ENCODE data around the gene ARHGEF19. TPM values are rescaled to one million over a fixed set of nuclear protein-coding genes. Genes with fewer than 3 reads are reported as not detected.

ARHGEF19 gene
- total RNA-seq, 1 donor from 2014 or later: 1.3 TPM

GRCh38 chr1:16189921-16190621 is 22.4 kb downstream of the ARHGEF19 start:
- DNase-seq (ENCODE audit: low spot score): no peak
- intact Hi-C loops (cut with DNase I): loop anchor here (5.0 kb wide), 1 partner anchor 52 kb away; no protein-coding TSS in a partner anchor

DNA sequence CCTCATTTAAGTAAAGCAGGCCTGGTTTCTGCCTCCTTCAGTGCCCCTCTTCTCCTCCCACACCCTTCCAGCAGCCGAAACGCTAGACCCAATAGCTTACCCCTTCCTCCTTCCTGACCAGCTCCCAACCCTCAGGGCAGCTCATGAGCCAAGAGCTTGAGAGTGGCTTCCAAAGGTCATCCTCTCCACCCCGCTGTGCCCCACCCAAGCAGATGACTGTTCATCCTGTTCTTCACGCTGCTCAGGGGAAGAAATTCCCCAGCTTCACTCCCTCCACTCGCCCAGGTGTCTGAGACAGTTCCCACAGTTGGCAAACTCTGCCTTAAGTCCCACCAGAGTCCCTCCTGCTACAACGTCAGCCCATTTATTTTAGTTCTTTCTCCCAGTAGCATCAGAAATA is 23.4 kb downstream of the ARHGEF19 start:
- intact Hi-C loops (cut with DNase I): loop anchor here (5.0 kb wide), 1 partner anchor 53 kb away; no protein-coding TSS in a partner anchor
- no peak for DNase-seq (ENCODE audit: low spot score)

DNA sequence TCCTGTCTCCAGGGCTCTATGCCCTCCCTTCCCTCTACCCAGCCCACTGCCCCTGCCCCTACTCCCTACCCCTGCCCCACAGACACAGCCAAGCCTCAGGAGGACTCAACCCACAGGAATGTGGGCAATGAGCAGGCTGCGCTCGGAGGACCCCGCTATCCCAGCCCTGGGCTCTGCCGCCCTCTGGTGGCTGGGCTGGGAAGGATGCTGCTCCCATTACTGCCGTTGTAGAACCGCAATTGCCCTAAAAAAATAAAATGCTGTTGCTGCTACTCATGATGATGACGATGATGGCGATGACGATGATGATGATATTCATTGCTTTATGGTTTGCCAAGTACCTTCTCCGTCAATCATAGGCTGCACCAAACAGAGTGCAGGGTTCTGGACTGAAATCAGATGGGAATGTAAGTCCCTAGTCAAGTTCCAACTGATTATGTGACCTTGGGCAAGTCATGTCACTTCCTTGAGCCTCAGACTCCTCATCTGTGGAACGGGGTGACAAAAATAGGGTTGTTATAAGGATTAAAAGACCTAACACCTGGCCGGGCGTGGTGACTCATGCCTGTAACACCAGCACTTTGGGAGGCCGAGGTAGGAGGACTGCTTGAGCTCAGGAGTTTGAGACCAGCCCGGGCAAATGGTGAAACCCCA is 24.6 kb downstream of the ARHGEF19 start:
- intact Hi-C loops (cut with DNase I): loop anchor here (1.0 to 5.0 kb wide), 3 partner anchors 54 to 109 kb away; no protein-coding TSS in a partner anchor
- DNase-seq (ENCODE audit: low spot score): no peak

DNA sequence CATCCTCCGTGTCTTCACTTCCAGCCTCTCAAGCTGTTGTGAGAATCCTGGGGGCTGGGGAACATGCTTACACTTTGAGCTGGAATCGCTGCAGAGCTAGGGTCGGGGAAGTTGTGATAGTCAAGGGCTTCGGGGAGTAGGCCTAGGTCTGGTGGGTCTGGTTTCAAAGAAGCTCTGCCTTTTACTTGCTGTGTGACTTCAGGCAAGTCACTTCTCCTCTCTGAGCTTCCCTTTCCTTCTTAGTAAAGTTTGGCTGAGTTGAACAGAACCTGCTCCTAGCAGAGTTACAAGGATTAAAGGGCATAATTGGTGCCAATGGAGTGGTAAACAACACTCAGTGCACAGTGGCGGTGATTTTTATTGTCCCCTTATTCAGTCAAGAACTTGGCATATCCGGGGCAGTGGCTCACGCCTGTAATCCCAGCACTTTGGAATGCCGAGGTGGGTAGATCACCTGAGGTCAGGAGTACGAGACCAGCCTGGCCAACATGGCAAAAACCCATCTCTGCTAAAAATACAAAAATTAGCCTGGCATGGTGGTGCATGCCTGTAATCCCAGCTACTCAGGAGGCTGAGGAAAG is 25.7 kb downstream of the ARHGEF19 start:
- no peak for DNase-seq (ENCODE audit: low spot score)

DNA sequence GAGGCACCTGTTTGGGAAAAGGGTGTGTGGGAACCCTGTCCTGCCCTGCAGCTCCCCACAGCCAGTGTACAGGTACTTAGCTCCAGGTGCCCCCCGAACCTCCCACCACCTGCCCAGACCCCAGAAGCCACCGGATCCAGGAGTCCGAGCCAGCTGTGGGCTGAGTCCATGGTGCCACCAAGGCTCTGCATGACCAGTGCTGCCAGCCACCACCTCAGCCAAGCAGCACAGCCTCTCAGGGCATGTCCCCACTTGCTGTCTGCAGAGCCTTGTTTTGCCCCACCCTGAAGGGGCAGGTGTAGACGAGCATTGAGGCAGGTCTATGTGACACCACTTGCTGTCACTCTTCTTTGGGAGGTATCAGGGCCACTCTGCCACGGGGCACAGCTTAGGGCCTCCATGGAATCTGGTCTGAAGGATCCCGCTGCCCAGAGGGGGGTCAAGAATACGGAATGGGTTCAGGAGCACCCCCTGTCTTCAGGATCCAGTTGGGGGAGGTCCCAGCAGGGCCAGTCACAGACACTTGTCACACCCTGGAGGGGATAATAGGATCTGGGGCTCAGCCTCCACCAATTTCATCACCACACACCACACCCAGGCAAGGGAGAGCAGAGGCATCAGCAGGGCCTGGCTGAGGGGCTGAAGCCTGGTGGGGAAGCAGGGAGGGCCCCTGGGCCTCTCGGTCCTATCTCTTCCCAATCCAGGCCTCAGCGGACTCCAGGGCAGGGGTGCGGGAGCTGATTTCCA is 27.7 kb downstream of the ARHGEF19 start:
- intact Hi-C loops (cut with DNase I): loop anchor here (5.0 kb wide), 3 partner anchors 58 to 183 kb away; partner anchors contain the start of gene SZRD1
- no peak for DNase-seq (ENCODE audit: low spot score)

More for the DNA sequence above, 25.7 kb downstream of the ARHGEF19 start:
- intact Hi-C loops (cut with DNase I): loop anchor here (1.0 to 5.0 kb wide), 3 partner anchors 56 to 107 kb away; no protein-coding TSS in a partner anchor

DNA sequence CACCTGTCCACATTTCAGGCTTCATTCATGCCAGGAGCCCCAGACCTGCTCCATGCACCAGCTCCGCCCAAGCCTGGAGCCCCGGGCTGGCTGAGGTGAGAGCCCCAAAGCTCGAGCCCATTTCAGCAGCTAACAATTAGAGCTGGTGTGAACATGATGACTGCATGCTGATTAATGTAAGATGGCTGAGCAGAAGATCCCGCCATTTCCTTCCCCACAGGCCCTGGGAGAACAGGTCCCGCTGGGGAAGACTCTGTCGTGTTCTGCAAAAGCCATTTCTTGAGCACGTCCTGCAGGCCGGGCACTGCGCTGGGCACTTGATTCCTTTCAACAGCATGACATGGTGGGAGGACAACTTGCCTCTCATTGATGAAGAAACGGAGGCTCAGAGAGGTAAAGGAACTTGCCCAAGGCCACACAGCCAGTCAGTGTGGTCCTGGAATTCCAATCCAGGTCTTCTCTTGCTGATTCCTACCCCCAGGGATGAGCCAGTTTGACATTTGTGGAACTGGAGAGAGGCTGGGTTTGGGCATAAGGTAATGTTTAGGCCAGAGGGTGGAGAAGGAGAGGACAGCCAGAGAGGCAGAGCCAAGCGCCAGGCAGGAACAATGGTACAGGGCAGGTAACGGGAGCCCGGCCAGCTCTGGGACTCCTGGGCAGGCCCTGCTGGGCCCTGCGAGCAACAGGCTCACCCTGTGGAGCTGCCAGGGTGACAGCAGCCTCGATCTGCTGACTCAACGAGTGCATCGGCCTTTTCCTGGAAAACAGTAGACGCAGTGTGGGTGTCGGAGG is 28.5 kb downstream of the ARHGEF19 start:
- intact Hi-C loops (cut with DNase I): loop anchor here (2.0 to 5.0 kb wide), 4 partner anchors 29 to 183 kb away; partner anchors contain the start of gene SZRD1
- DNase-seq (ENCODE audit: low spot score): no peak

- no peak for DNase-seq (ENCODE audit: low spot score)
- intact Hi-C loops (cut with DNase I): loop anchor here (2.0 to 5.0 kb wide), 4 partner anchors 28 to 184 kb away; partner anchors contain the start of gene SZRD1
Observed at GRCh38 chr1:16183179-16183578, 29.3 kb downstream of the ARHGEF19 start.

DNA sequence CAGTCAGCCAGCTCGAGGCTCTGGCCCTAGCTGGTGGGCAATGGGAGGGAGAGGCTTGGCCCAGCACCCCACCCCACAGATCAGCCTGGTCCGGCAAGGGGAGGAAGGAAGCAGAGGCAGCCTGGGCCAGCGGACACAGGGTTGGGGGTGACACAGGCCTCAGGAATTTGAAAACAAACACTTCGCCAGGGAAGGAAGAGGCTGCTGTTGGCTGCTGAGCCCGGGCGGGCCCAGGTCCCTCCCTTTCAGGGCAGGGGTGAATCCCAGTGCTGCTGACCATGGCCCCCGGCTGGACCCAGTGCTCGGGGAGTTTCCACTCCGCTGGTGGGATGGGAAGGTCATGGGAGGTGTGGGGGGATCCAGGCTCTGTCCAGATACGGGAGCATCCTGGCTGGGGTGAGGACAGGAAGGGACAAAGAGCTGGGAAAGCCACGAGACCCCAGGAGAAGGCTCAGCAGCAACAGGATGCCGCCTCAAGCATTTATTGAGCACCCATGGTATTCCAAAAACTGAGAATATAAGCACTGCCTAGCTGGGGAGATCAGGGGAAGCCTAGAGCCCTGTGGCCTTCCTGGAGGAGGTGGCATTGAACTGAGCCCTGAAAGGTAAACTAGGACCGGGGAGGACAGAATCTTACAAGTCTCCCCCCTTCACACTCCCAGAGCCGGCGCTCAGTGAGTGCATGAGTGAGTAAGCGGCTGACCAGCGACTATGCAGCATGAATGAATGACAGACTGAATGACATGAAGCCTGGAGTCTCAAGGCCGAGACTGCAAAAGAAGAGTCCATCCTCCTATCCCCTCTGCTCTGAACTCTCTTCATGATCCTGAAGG is 30.3 kb downstream of the ARHGEF19 start:
- intact Hi-C loops (cut with DNase I): loop anchor here (2.0 to 5.0 kb wide), 4 partner anchors 27 to 185 kb away; partner anchors contain the start of gene SZRD1
- peak; percentile 92 for DNase-seq (ENCODE audit: low spot score)

DNA sequence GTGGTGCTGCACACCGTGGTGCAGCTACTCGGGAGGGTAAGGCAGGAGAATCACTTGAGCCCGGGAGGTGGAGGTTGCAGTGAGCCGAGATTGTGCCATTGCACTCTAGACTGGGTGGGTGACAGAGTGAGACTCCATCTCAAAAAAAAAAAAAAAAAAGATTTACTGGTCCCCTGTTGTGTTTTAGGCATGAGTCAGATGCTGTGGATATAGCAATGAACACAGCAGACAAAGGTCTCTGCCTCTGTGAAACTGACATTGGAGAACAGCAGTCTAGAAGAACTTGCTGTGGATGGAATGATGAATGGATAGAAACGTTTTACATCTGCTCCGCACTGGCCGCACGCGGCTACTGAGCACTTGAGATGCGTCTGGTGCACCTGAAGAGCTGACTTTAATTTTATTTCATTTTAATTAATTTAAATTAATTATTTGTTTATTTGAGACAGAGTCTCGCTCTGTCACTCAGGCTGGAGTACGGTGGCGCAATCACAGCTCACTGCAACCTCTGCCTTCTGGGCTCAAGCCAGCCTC is 32.1 kb downstream of the ARHGEF19 start:
- DNase-seq (ENCODE audit: low spot score): no peak
- intact Hi-C loops (cut with DNase I): loop anchor here (5.0 kb wide), 2 partner anchors 168 to 187 kb away; partner anchors contain the start of gene SZRD1

- no peak for DNase-seq (ENCODE audit: low spot score)
- intact Hi-C loops (cut with DNase I): no loop called here
Observed at GRCh38 chr1:16178596-16179497, 33.6 kb downstream of the ARHGEF19 start.

DNA sequence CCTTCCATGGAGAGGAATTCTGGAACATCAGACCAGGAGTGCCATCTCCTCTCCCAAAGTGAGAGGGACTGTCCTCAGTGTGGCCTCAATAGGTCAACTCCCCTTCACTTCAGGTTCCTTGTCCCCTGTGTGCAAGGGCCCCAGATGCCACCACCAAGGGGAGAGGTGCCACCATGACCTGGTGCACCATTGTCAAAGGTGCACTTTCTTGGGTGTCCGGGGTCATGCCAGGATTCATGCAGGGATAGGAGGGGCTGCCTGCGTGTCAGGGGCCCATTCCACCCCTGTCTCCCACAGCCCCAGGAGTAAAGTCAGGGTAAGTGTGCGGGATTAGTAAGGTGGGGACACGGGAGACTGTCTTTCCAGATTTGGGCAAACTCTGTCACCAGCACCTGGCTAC is 35.1 kb downstream of the ARHGEF19 start:
- DNase-seq (ENCODE audit: low spot score): no peak
- intact Hi-C loops (cut with DNase I): no loop called here

- intact Hi-C loops (cut with DNase I): no loop called here
- DNase-seq (ENCODE audit: low spot score): no peak
Observed at GRCh38 chr1:16176653-16177052, 35.8 kb downstream of the ARHGEF19 start.

GRCh38 chr1:16175610-16176553 is 36.6 kb downstream of the ARHGEF19 start:
- intact Hi-C loops (cut with DNase I): no loop called here
- DNase-seq (ENCODE audit: low spot score): peak; percentile 88

DNA sequence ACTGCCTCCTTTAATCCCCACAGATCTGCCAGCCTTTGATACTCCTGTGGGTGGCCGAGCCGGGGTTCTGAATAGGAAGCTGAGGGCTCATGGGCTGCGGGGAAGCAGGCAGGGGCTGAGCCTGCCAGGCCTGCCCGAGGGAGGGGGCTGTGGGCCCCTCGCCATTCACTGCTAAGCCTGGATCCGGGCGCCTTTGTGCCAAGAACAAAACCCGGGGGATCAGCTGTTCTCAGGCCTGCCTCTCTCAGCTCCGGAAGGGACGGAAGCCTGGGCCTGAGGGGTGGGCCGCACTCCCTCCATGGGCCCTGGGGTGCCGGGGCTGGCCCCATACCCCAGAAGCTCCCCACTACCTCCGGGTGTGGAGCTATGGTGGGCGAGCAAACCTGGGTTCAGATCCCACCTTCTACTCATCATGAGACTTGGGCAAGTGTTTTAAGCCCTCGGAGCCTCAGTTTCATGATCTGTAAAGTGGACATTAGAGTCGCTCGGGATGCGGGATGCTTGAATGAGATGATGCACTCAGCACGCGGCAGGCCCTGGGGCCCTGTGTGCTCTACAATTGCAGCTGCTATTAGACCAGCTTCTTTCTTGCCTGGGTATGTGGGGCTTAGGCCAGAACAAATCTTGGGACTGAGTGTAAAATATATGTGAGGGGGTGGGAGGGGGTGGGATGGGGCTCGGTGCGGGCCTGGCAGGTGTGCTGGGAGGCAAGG is 37.4 kb downstream of the ARHGEF19 start:
- intact Hi-C loops (cut with DNase I): no loop called here

More for the DNA sequence above, 37.4 kb downstream of the ARHGEF19 start:
- DNase-seq (ENCODE audit: low spot score): no peak

All from cardiac septum (tissue), 1 donor.